ENCODE measurements around the gene HIVEP3. TPM values are rescaled to one million over a fixed set of nuclear protein-coding genes. Genes with fewer than 3 reads are reported as not detected.

The HIVEP3 gene
- total RNA-seq, 1 donor from 2014 or later: 6.5 TPM

- ATAC-seq (no peak), DNase-seq (no peak)
- intact Hi-C loops (cut with micrococcal nuclease): no loop called here
These were observed 112.1 kb downstream of the HIVEP3 start for GRCh38 chr1:41806472-41807155.

- DNase-seq: no peak
- no peak for ATAC-seq
- intact Hi-C loops (cut with micrococcal nuclease): no loop called here
These were observed 112.8 kb downstream of the HIVEP3 start for GRCh38 chr1:41805771-41806471.

- intact Hi-C loops (cut with micrococcal nuclease): no loop called here
- ATAC-seq (no peak), DNase-seq (no peak)
These were observed 114.5 kb downstream of the HIVEP3 start for GRCh38 chr1:41804176-41804575.

- DNase-seq (no peak), ATAC-seq (no peak)
- intact Hi-C loops (cut with micrococcal nuclease): no loop called here
These were observed 115.1 kb downstream of the HIVEP3 start for GRCh38 chr1:41803656-41804055.

GRCh38 chr1:41802532-41803501, 115.9 kb downstream of the HIVEP3 start:
- intact Hi-C loops (cut with micrococcal nuclease): no loop called here
- peak; percentile 47 for ATAC-seq
- DNase-seq: peak; percentile 83

- ATAC-seq: peak; percentile 82
- DNase-seq: peak; percentile 87
- intact Hi-C loops (cut with micrococcal nuclease): no loop called here
These were observed 118.4 kb downstream of the HIVEP3 start for GRCh38 chr1:41800311-41800829.

- no peak for ATAC-seq
- no peak for DNase-seq
These were observed 119.0 kb downstream of the HIVEP3 start for GRCh38 chr1:41799723-41800122.

GRCh38 chr1:41799205-41799604, 119.5 kb downstream of the HIVEP3 start:
- DNase-seq: no peak
- intact Hi-C loops (cut with micrococcal nuclease): loop anchor here (10.0 kb wide), 1 partner anchor 224 kb away; no protein-coding TSS in a partner anchor
- no peak for ATAC-seq

More at GRCh38 chr1:41799723-41800122, 119.0 kb downstream of the HIVEP3 start:
- intact Hi-C loops (cut with micrococcal nuclease): loop anchor here (10.0 kb wide), 1 partner anchor 225 kb away; no protein-coding TSS in a partner anchor

- intact Hi-C loops (cut with micrococcal nuclease): loop anchor here (10.0 kb wide), 1 partner anchor 220 kb away; no protein-coding TSS in a partner anchor
- no peak for ATAC-seq
- no peak for DNase-seq
These were observed 123.4 kb downstream of the HIVEP3 start for GRCh38 chr1:41795205-41795762.

GRCh38 chr1:41794031-41794430, 124.7 kb downstream of the HIVEP3 start:
- ATAC-seq (no peak), DNase-seq (no peak)
- intact Hi-C loops (cut with micrococcal nuclease): loop anchor here (10.0 kb wide), 1 partner anchor 219 kb away; no protein-coding TSS in a partner anchor

GRCh38 chr1:41792485-41792770, 126.3 kb downstream of the HIVEP3 start:
- ATAC-seq (no peak), DNase-seq (no peak)
- intact Hi-C loops (cut with micrococcal nuclease): loop anchor here (10.0 kb wide), 1 partner anchor 218 kb away; no protein-coding TSS in a partner anchor

- ATAC-seq (no peak), DNase-seq (no peak)
- intact Hi-C loops (cut with micrococcal nuclease): loop anchor here (10.0 kb wide), 1 partner anchor 217 kb away; no protein-coding TSS in a partner anchor
These were observed 126.8 kb downstream of the HIVEP3 start for GRCh38 chr1:41791667-41792484.

GRCh38 chr1:41790351-41790750, 128.4 kb downstream of the HIVEP3 start:
- intact Hi-C loops (cut with micrococcal nuclease): loop anchor here (10.0 kb wide), 1 partner anchor 216 kb away; no protein-coding TSS in a partner anchor
- DNase-seq (no peak), ATAC-seq (no peak)

- DNase-seq (no peak), ATAC-seq (no peak)
- intact Hi-C loops (cut with micrococcal nuclease): loop anchor here (10.0 kb wide), 1 partner anchor 215 kb away; no protein-coding TSS in a partner anchor
These were observed 128.9 kb downstream of the HIVEP3 start for GRCh38 chr1:41789661-41790330.

GRCh38 chr1:41788427-41788826, 130.3 kb downstream of the HIVEP3 start:
- ATAC-seq: no peak
- intact Hi-C loops (cut with micrococcal nuclease): no loop called here

GRCh38 chr1:41784531-41785274, 134.0 kb downstream of the HIVEP3 start:
- ATAC-seq (no peak), DNase-seq (no peak)
- intact Hi-C loops (cut with micrococcal nuclease): no loop called here

More at GRCh38 chr1:41788427-41788826, 130.3 kb downstream of the HIVEP3 start:
- DNase-seq: no peak

GRCh38 chr1:41783189-41783639, 135.5 kb downstream of the HIVEP3 start:
- intact Hi-C loops (cut with micrococcal nuclease): no loop called here
- ATAC-seq (no peak), DNase-seq (no peak)
